Activated effector memory CD4-positive, alpha-beta T cell treated with anti-CD3 and anti-CD28 coated beads, Interleukin-2, amount 50 U/mL, for 16 hours (primary cell): ENCODE measurements around the gene TFAP2D.

ENCODE experiments used
- DNase-seq: peaks from one replicate; pipeline ENCODE4 v3.0.0-alpha.2; 2020

The TFAP2D gene

DNA sequence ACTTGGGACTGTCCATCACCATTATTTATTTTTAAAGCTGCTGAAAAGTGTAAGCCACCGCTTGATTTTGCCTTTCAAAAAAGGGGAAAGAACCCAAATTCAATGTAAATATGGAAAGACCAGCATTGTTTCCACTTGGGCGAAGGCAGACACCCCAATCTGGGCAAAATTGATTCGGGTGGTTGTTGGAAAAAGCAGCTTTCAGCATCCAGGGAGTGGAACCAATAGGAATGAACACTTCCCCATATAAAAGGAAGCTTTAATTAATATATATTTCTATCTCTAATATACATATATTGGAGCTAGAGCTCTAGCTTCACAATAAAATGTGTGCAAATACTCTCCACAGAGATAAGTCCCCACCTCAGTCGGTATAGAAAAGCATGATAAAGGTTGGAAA lies at the start of gene TFAP2D:
Gene TFAP2D, plus strand, starts transcription at position 301 of the 400 bp plus-strand sequence. CDS start 530 bp downstream, outside the sequence.
- DNase-seq = no peak

DNA sequence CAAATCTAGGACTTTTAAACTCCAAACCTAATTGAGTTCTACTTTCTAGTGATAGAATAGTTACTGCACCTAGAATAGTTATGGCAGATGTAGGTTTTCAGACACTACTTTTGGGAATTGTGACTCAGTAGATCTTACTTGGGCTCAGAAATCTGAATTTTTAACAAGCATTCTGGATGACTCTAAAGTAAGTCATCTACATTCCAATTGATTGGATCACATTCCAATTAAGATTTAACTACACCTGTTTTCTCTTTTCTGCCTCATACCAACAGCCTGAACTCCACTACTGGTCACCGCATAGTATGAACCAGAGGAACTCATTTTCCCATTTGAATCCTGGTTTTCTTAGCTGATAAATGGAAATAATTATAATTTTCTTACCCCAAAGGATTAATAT lies 49.5 kb upstream of the TFAP2D start:
- no peak for DNase-seq

DNA sequence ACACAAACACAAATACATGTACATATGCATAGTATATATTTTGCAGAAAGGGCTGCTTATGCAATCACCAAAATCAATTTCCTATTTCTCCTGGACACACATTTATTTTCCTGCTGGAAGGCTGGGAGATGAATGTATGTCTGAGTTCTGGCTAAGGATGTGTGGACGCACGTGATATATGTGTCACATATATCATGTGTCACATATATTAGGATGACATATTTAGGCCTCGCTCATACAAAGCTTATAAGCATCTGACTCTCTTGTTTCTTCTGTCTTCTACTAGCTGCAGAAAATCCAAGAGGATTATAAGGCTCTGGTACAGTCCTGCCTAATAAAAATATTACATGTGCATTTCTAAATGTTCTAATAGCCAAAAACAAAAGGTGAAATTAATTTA lies 47.2 kb upstream of the TFAP2D start:
- DNase-seq = no peak

DNA sequence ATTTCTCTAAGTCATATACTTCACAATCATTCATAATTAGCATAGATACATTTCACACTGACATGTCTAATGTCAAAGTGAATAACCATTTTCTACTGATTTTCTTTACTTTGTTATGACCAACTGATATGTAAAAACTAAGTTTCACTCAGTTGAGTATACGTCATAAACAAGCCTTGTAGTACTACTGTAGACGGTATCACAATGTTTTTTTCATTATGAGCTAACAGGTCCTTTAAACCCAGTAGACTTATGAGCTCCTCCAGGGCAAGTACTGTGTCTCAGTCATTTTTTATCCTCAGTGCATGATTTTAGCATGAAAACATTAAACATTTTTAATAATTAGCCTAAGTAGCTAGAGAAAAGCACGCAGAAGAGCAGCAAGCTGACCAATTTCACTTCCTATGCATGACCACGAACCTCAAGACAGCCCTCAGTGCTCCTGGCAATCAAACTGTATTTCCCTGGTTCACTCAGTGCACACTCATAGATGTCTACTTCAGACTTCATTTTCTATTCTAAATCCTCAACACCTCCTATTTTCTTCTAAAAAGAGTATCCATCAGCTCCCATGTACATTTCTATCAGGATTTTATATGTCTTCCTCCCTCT lies 32.0 kb upstream of the TFAP2D start:
- no peak for DNase-seq

DNA sequence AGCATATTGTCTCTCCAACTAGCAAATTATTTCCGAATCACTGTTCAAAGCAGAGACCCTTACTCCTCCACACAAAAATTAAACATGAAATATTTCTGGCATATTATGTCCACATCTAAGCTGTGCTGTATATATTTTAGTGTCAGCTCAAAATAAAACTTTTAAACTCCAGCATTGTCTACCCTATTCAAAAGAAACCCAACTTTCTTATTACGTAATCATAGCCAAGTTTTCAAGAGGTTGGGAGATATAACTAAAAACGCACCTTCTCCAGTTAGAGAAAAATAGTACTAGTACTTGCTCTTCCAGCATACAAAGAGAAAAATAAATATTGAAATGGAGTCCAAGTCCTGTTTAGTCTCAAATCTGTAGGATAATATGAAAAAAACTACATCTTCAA lies 24.1 kb upstream of the TFAP2D start:
- DNase-seq = no peak

DNA sequence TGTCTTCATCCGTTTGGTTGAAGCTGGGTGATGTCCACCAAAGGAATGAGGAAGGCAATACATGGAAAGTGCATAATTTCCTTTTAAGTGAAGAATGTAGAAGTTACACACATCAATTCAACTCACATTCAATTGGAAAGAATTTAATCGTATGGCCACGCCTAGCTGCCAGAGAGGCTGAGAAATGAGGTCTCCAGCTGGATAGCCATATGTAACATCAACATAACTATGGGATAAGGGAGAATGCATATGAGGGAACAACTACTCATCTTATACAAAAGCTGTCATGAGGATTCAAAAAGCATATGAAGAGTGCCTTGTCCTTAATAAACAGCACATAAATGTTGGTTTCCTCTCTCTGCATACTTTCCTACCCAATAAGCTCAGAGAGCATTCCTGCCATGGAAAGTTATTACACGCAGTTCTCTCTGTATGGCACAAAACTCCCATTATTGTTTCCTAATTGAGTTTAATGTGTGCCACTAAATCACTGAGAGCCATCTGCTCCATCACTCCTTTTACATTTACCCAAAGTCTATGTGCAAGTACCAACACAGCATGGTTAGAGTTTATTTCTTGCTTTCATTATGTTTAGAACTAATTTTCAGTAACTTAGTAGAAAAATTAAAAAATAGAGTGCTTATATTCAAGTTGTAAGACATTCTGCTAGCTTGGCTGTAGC lies 21.4 kb upstream of the TFAP2D start:
- no peak for DNase-seq

DNA sequence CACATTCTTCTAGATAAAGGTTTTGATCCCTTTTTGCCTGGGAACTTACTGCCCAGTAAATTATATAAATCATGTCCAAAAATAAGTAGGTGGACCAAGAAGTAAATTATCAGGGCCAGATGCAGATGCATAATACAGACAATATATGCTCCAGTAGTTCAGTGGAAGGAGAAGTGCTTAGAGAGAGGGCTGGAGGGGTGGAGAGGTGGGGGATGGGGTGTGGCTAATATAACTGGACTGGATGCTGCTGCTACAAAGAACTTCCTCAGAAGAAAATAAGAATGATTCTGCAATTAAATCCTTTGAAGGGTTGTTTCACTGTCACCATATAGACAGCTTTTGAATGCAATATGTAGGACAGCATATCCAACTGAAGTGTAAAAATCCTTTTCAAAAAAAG lies 14.8 kb upstream of the TFAP2D start:
- no peak for DNase-seq

DNA sequence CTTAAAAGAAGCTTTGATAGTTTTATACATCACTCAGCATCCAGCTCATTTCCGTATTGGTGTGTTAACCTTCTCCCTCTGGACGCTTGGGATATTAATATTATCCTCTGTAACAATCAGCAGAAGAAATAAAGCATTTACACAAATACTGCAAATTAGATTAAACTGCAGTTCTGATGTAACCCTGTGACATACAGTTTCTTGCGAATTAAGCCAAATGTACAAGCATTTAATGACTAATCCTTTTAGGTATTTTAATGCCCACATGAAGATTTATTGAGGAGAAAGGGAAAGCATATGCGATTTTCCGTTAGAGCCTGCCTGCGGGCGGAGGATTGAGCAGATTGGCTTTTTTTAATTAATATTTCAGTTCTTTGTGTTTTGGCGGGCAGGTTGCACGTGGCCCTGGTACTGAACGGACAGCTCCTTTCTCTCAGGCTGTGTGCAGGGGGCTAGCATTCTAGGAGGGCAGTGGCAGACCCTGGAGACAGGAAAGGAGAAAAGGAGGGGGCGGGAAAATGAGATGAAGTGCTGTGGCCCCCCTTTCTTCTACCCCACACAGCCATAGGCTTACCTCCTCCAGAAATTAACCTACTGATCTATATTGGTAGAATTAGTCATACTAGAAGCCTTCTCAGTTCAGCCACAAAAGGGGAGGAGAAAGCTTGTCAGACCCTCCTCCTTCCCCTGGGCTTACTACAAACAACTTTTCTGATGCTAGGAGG lies 14.1 kb upstream of the TFAP2D start:
- no peak for DNase-seq

DNA sequence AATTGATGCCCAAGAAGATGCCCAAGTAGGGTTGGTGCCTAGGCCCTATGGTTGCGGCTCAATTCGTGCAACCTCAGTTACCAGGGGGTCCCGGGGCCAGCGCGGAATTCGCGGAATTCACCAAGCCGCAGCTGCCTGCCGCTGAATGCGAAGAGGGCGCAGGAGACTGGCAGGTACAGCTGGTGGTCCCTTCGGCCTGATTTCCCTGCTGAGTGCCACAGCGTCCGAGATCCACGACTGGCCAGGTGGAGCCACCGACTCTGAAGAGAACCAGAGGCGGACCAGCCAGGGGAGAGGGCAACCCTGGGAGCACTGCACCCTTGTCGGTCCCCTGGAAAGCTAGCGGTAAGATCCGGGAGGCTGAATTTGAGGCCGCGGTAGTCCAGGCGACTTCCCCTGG lies 6.8 kb upstream of the TFAP2D start:
- DNase-seq = no peak

DNA sequence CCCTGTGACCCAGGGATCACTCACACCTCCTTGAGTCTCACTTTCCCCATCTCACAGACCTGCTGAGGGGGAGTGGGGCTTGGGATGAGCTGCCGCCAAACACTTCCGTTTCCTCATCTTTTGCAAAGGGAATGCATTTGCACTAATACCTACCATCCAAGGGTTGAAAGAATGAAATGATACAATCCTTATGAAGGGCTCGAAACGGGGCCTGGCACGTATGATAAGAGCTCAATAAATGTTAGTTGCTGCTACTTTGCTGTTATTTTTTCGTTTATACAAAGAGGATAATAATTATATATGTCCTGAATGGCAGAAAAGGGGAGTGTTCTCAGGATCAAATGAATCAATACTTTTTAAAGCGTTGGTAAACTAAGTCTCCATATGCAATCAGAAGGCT lies 6.1 kb upstream of the TFAP2D start:
- no peak for DNase-seq

DNA sequence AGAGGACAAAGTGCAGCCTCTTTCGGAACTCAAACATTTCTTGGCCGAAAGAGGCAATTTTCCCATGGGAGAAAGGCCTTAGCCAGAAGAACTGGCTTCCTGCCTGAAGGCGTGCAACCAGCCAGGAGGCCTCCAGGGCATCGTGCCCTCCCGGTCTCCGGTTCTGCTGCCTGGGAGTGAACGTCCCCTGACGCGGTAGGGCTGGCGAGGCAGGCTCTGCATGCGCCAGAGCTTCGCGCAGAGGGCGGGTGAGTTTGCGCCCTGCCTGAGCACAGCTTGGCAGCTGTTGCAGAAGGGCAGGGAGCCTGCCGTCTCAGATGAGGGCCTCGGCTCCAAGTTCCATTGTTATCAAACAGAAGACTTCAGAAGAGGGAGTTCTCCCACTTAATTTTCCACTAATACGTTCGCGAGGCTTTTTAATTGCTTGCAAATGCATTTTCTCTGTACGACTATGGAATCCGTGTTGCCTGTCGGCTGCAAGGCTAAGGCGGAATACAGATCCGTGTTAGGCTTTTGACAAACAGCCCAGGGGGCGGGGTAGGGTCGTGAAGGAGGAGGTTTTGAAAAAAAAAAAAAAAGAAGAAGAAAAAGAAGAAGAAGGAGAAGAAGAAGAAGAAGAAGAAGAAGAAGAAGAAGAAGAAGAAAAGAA lies 5.5 kb upstream of the TFAP2D start:
- no peak for DNase-seq

DNA sequence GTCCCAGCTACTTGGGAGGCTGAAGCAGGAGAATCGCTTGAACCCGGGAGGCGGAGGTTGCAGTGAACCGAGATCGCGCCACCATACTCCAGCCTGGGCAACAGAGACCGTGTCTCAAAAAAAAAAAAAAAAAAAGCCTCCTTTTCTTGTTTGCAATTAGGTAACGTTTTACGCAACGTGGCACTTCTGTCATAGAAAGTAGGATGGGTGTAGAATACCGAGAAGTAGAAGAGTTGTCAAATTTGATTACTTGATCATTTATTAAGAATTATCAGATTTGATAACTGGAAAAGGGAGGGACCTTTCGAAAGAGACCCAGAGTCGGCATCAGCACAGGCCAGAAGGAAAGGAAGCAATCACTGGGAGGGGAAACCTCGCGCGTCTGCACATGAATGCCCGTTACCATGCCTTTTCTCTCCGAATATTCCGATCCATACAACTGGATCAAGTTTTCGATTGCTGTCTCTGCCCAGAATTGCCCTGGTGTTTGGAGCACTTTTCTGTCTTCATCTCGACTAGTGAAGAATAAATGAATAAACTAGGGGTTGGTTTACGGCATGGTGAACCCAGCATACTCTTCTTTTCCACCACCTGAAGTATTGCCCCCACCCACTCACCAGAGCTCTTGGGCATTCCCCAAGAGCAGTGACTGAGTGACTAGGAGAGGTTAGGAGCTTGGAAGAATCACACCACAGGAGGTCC lies 4.5 kb upstream of the TFAP2D start:
- DNase-seq = no peak

DNA sequence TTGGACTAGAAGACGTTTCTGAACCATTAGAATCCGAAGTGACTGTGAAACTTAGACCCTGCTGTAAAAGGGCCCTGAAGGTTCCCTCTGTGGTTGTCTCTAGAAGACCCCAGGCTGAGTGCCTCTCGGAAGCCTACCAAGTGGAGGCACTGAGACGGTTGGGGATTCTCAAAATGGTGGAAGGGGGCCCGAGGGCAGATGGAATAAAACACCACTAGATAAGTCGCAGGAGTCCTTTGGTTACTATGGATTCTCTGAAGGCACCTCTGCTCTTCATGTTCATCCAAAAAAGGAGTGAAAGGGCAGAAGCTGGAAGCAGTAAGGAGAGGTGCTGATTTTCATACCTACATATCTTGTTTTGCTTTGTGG lies 4.0 kb upstream of the TFAP2D start:
- no peak for DNase-seq

DNA sequence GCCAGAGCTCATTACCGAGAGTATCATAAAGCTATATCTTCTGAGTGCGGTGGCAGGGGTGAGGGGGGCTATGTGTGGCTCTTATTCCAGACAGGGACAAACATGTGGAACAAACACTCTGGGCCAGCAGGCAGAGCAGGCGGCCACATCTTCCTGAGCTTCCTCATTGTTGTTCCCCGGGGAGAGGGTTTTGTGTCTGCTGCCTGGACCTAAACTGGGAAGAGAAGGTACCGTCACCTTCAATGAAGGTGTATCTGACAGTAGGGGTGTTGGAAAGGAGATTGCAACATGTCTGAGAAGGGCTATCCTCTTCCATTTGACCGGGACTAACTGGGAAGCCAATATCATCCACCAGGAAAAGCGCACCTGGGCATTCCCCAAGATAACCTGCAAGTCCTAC lies 1.6 kb upstream of the TFAP2D start:
- no peak for DNase-seq

DNA sequence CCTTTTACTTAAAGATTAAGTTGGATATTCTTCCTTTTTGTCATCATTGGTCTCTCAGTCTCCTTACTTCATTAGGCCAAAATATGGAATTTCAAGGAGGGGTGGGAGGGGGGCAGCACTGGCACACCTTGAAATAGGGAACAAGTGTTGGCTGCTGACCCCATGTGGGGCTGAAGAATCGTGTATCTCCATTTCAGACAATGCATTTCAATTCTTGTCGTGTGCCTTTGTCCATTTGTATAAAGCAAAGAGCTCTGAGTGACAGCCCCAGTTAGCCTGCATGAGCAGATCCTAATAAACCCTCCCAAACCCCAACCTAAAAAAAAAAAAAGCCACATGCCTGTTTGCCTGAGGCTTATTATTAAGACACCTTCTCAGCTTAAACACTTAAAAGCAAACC lies 1.0 kb upstream of the TFAP2D start:
- DNase-seq = no peak

DNA sequence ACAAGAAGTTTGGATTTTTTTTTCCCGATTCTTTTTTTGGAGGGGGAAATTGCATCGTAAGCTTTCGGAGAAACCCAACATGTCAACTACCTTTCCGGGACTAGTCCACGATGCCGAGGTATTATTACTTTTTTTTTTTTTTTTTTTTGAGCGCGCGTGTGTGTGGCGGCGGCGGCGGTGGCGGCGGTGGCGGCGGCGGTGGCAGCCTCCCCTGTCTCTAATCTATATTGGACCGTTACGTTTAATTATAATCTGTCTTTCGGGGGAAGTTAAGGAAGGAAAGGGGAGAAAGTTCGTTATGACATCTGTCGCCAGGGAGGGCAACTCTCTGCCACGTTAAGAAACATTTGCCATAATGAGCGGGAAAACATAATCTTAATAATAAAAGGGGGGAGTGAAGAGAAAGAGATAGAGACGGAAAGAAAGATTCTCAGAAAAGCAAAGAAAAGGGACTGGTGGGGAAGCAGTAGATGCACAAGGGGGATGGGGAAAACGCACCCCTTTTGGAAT lies 706 bp downstream of the TFAP2D start:
- no peak for DNase-seq

DNA sequence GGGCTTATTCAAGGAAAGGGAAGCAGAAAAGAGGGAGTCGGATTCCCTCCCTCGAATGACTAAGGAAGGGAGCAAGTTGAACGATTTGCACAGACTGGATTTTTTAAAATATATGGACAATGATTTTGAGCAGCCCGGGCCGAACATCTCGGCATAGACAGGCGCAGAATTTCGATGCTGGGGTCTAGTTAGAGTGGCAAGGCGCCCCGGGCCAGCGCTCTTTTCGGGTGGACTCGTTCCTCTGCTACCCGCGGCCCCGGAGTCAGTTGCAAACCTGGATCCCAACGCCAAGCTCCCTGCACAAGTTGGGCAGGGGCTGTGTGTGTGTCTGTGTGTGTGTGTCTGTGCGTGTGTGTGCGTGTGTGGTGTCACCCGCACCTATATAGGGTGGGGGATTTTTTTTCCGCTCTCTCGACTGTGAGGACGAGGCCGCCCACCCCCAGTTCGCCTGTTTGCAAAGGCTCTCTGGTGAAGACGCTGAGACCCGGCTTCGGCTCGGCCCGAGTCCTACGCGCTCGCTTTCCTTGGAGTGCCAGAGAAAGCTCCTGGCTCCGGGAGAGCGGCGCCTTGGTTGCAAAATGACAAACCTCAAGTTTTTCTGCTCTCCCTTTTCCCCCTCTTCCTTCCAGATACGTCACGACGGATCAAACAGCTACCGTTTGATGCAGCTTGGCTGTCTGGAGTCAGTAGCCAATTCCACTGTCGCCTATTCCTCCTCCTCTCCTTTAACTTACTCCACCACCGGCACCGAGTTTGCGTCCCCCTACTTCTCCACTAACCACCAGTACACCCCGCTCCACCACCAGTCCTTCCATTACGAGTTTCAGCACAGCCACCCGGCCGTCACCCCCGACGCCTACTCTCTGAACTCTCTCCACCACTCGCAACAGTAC lies 1.4 kb downstream of the TFAP2D start:
- DNase-seq = no peak

DNA sequence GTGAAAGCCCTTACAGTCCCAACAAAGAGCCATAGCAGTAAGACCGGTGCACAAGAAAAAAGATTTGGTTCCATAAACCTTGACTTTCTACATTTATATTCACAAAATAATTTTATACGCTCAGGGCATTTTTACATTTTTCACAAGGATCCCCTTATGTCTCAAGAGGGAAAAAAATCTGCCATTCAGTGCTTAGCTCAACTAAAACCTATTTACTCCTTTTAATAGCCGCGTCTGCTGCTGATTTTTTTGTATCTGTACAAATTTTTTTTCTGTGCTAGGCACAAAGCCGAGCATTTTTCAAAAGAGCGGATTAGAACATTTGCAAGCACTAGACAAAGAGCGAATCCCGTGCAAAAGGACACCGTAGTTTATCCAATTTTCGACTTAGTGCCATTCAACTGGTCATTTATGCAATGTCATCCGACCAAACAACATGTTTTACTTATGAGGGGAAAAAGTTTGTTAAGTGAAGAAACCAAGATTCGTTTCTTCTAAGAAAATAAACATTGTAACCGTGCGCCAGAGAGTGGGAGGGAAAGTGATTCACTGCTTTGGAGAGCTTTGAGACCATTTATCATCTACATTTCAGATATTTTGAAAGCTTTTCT lies 3.7 kb downstream of the TFAP2D start:
- DNase-seq = no peak

DNA sequence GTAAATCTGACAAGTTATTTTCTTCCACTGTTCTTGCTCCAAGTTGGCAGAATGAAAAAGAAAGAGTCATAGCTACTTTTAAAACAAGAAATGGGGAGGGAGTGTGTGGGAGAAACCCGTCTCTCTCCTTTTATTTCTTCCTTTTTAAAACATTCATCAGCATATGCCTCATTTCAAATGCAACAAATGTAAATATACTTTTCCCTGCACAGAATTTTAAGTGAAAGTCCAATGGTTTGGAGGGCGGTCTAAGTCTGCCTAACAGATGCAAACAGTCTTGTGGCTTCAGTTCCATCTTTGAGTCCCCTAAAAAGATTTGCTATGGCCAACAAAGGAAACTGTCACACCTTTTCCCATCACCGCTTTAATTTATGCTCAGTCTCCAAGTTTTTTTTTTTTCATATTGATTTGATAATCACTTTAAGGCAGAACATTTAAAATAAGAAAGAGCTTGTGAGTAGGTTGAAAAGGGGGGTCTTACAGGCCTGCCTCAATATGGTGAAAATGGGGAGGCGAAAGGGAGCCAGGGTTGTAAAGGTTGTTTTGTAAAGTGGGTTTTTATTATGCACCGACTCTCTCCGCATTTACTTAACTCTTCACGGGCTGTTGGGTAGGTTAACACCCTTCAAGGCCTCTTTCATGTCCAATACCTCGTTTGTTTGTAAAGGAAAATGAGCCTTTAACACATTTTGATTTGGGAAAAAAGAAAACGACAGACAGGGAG lies 4.6 kb downstream of the TFAP2D start:
- DNase-seq = no peak

DNA sequence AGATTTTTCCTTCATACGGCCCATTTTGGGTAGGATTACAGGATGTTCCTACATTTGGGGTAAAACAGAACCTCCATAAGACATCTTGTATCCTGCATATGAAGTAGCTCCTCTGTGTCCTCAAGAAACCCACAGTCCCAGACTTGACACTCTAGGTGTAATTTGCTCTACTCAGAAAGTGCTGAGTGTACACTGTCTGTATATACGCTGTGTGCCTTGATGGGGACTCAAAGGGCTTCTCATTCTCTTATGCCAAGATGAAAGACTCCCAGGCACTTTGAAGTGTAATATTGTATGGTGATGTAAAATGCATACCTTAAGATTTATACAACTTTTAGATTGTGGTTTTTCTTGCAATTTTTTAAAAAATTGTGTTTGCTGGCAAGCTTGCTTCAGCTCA lies 5.2 kb downstream of the TFAP2D start:
- DNase-seq = no peak

DNA sequence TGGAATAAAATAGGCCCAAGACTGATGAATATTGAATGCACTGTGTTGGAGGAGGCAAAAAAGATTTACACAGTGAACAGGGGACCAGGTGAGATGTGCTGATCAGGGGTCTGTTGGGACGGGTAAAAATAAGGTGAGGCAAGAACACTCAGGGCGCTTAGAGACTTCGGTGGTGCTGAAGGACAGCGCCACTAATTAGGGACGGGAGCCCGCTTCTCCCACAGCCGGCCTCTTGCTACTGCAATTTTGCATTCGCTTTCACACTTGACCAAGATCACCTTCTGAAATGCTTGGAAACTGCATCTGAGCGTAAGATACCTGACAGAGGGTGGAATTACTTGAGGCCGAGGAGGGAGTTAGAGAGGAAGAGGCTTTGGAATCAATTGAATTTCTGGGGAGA lies 7.3 kb downstream of the TFAP2D start:
- no peak for DNase-seq
